K562 (cell line): Measurements from ENCODE around the gene PCDHA6. TPM values are rescaled to one million over a fixed set of nuclear protein-coding genes. Genes with fewer than 3 reads are reported as not detected.

Source experiments
- CBX5 ChIP-seq: IDR thresholded peaks from 2 replicates; pipeline ENCODE4 v1.6.1; 2014; ENCODE audit warnings: low read depth, borderline replicate concordance
- HDAC6 ChIP-seq: IDR thresholded peaks from 2 replicates; pipeline ENCODE4 v1.6.1; 2012; ENCODE audit warnings: low read depth, mild to moderate bottlenecking, control low read depth, inconsistent platforms, low read length, moderate library complexity
- NFRKB ChIP-seq: fragments of 450-650 bp; IDR thresholded peaks from 2 replicates; pipeline ENCODE4 v1.6.1; 2016; ENCODE audit warnings: low read depth
- RB1 ChIP-seq: fragments of 450-650 bp; IDR thresholded peaks from 2 replicates; pipeline ENCODE4 v1.6.1; 2017; ENCODE audit warnings: low read depth, mild to moderate bottlenecking
- RBBP5 ChIP-seq: fragments of 200-600 bp; sonication (generic); IDR thresholded peaks from 2 replicates; pipeline ENCODE4 v1.6.1; 2012; ENCODE audit warnings: borderline replicate concordance, mild to moderate bottlenecking, low read length, control low read depth, inconsistent platforms; ENCODE audit not compliant: insufficient read depth, poor library complexity, severe bottlenecking
- SRSF1 ChIP-seq: fragments of 200-400 bp; formaldehyde crosslinking; IDR thresholded peaks from 2 replicates; pipeline ENCODE4 v1.6.1; 2017; ENCODE audit warnings: mild to moderate bottlenecking, low read depth, low read length, moderate library complexity
- THRAP3 ChIP-seq: fragments of 450-650 bp; IDR thresholded peaks from 2 replicates; pipeline ENCODE4 v1.6.1; 2016; ENCODE audit warnings: mild to moderate bottlenecking, inconsistent platforms, borderline replicate concordance
- U2AF1 ChIP-seq: fragments of 200-400 bp; formaldehyde crosslinking; optimal IDR thresholded peaks from 2 replicates; pipeline ENCODE3; 2017; ENCODE audit warnings: mild to moderate bottlenecking, low read depth, low read length, moderate library complexity
- polyA plus RNA-seq, 8 experiments: library from polyadenylated mRNA; depleted of rRNA in 4 of 8; stranded (reverse) in 5 of 8; unstranded in 3 of 8; fragments of >200 nt; fragmentation: Nextera tagmentation in 2 of 8; fragmentation: Illumina TruSeq in 1 of 8; extraction: Ambion mirVana in 2 of 8; extraction: Trizol in 1 of 8; gene quantifications; 2 replicates each; pipeline versions ENCODE4 v1.2.1 to v1.2.3, GENCODE V29; 2011 to 2014; ENCODE audit warnings: inconsistent platforms in 1 of 8, missing spikeins in 1 of 8
- total RNA-seq, 7 experiments: library from RNA; depleted of rRNA in 6 of 7; stranded (reverse); fragments of >200 nt in 6 of 7; fragmentation: Illumina TruSeq in 2 of 7; extraction: Trizol in 2 of 7; gene quantifications; 2 replicates each; pipeline versions ENCODE4 v1.2.1 to v1.2.3, GENCODE V29; 2011 to 2021; ENCODE audit warnings: low replicate concordance in 1 of 7
- TF ChIP-seq, protein P1 (sequence below), 2 experiments: fragments of 150-350 bp in 1 of 2; IDR thresholded peaks; 2 replicates each; pipeline ENCODE4 v1.6.1; 2012 to 2016; ENCODE audit warnings: low read depth in 2 of 2, low read length in 2 of 2, mild to moderate bottlenecking in 1 of 2, moderate library complexity in 1 of 2
- TF ChIP-seq, protein P2 (sequence below), 2 experiments: fragments of 450-650 bp; formaldehyde crosslinking in 1 of 2; IDR thresholded peaks; 2 replicates each; pipeline versions ENCODE4 v1.4.0 to v1.6.1; 2014 to 2020; ENCODE audit warnings: mild to moderate bottlenecking in 2 of 2, borderline replicate concordance in 1 of 2, low read depth in 1 of 2
- TF ChIP-seq, protein P3 (sequence below): fragments of 150-350 bp; IDR thresholded peaks from 2 replicates; pipeline ENCODE4 v1.6.1; 2014; ENCODE audit warnings: low read depth, mild to moderate bottlenecking, low read length, borderline replicate concordance

Gene PCDHA6
- total and polyA plus RNA-seq, 9 of the 15 experiments (the other 6 are each of a cell fraction or from before 2014, with no cell fraction given) = not detected

- TF ChIP-seq, protein P1, sequence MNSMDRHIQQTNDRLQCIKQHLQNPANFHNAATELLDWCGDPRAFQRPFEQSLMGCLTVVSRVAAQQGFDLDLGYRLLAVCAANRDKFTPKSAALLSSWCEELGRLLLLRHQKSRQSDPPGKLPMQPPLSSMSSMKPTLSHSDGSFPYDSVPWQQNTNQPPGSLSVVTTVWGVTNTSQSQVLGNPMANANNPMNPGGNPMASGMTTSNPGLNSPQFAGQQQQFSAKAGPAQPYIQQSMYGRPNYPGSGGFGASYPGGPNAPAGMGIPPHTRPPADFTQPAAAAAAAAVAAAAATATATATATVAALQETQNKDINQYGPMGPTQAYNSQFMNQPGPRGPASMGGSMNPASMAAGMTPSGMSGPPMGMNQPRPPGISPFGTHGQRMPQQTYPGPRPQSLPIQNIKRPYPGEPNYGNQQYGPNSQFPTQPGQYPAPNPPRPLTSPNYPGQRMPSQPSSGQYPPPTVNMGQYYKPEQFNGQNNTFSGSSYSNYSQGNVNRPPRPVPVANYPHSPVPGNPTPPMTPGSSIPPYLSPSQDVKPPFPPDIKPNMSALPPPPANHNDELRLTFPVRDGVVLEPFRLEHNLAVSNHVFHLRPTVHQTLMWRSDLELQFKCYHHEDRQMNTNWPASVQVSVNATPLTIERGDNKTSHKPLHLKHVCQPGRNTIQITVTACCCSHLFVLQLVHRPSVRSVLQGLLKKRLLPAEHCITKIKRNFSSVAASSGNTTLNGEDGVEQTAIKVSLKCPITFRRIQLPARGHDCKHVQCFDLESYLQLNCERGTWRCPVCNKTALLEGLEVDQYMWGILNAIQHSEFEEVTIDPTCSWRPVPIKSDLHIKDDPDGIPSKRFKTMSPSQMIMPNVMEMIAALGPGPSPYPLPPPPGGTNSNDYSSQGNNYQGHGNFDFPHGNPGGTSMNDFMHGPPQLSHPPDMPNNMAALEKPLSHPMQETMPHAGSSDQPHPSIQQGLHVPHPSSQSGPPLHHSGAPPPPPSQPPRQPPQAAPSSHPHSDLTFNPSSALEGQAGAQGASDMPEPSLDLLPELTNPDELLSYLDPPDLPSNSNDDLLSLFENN (IDR thresholded peaks at IDR 0.05; ENCODE audit: low read depth in 2 of 2, low read length in 2 of 2) = no peak
- no peak for TF ChIP-seq RBBP5
- no peak for TF ChIP-seq RB1
- TF ChIP-seq NFRKB = no peak
- no peak for TF ChIP-seq U2AF1
- TF ChIP-seq SRSF1 = no peak
- TF ChIP-seq CBX5 = no peak
- TF ChIP-seq, protein P2, sequence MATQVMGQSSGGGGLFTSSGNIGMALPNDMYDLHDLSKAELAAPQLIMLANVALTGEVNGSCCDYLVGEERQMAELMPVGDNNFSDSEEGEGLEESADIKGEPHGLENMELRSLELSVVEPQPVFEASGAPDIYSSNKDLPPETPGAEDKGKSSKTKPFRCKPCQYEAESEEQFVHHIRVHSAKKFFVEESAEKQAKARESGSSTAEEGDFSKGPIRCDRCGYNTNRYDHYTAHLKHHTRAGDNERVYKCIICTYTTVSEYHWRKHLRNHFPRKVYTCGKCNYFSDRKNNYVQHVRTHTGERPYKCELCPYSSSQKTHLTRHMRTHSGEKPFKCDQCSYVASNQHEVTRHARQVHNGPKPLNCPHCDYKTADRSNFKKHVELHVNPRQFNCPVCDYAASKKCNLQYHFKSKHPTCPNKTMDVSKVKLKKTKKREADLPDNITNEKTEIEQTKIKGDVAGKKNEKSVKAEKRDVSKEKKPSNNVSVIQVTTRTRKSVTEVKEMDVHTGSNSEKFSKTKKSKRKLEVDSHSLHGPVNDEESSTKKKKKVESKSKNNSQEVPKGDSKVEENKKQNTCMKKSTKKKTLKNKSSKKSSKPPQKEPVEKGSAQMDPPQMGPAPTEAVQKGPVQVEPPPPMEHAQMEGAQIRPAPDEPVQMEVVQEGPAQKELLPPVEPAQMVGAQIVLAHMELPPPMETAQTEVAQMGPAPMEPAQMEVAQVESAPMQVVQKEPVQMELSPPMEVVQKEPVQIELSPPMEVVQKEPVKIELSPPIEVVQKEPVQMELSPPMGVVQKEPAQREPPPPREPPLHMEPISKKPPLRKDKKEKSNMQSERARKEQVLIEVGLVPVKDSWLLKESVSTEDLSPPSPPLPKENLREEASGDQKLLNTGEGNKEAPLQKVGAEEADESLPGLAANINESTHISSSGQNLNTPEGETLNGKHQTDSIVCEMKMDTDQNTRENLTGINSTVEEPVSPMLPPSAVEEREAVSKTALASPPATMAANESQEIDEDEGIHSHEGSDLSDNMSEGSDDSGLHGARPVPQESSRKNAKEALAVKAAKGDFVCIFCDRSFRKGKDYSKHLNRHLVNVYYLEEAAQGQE (IDR thresholded peaks at IDR 0.05; ENCODE audit: borderline replicate concordance) = no peak
- TF ChIP-seq, protein P2 (CRISPR knock-in tag; IDR thresholded peaks at IDR 0.05; ENCODE audit: low read depth) = no peak
- no peak for TF ChIP-seq HDAC6
- TF ChIP-seq THRAP3 = no peak
- TF ChIP-seq, protein P3, sequence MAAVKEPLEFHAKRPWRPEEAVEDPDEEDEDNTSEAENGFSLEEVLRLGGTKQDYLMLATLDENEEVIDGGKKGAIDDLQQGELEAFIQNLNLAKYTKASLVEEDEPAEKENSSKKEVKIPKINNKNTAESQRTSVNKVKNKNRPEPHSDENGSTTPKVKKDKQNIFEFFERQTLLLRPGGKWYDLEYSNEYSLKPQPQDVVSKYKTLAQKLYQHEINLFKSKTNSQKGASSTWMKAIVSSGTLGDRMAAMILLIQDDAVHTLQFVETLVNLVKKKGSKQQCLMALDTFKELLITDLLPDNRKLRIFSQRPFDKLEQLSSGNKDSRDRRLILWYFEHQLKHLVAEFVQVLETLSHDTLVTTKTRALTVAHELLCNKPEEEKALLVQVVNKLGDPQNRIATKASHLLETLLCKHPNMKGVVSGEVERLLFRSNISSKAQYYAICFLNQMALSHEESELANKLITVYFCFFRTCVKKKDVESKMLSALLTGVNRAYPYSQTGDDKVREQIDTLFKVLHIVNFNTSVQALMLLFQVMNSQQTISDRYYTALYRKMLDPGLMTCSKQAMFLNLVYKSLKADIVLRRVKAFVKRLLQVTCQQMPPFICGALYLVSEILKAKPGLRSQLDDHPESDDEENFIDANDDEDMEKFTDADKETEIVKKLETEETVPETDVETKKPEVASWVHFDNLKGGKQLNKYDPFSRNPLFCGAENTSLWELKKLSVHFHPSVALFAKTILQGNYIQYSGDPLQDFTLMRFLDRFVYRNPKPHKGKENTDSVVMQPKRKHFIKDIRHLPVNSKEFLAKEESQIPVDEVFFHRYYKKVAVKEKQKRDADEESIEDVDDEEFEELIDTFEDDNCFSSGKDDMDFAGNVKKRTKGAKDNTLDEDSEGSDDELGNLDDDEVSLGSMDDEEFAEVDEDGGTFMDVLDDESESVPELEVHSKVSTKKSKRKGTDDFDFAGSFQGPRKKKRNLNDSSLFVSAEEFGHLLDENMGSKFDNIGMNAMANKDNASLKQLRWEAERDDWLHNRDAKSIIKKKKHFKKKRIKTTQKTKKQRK = no peak
Observed at GRCh38 chr5:140833993-140834392, 6.2 kb downstream of the PCDHA6 start, which contains the start of gene PCDHA7 (continued).
